HL-60 (cell line): ENCODE measurements around the gene STAT2.

ENCODE experiments used
- GABPA ChIP-seq: IDR thresholded peaks from 2 replicates; pipeline ENCODE4 v1.6.1; 2012; ENCODE audit warnings: low read depth
- POLR2AphosphoS5 ChIP-seq: IDR thresholded peaks from 2 replicates; pipeline ENCODE4 v1.6.1; 2012; ENCODE audit warnings: low read depth
- TF ChIP-seq, protein P1 (sequence below): IDR thresholded peaks from one replicate; pipeline ENCODE4 v1.5.1; 2011; ENCODE audit warnings: low read length, control low read depth, inconsistent platforms; ENCODE audit not compliant: insufficient read depth

DNA sequence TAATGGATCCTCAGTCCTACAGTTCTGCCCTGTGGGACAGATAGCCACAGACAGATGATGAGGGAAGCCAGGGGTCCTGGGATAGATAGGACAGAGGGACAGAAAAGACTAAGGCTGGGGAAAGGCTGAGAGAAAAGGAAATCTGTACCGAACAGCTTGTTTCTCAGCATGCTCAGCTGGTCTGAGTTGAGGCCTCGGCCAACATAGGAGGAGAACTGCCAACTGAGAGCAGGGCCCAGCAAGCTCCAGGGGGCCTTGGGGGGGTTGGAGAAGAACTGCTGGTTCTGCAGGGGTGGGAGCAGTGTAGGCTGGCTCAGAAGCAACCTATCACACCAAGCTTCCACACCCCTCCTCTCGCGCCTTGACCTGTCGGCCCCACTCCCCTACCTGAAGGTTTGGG, 11.1 kb downstream of the STAT2 start:
- TF ChIP-seq POLR2AphosphoS5 = no peak
- TF ChIP-seq, protein P1, sequence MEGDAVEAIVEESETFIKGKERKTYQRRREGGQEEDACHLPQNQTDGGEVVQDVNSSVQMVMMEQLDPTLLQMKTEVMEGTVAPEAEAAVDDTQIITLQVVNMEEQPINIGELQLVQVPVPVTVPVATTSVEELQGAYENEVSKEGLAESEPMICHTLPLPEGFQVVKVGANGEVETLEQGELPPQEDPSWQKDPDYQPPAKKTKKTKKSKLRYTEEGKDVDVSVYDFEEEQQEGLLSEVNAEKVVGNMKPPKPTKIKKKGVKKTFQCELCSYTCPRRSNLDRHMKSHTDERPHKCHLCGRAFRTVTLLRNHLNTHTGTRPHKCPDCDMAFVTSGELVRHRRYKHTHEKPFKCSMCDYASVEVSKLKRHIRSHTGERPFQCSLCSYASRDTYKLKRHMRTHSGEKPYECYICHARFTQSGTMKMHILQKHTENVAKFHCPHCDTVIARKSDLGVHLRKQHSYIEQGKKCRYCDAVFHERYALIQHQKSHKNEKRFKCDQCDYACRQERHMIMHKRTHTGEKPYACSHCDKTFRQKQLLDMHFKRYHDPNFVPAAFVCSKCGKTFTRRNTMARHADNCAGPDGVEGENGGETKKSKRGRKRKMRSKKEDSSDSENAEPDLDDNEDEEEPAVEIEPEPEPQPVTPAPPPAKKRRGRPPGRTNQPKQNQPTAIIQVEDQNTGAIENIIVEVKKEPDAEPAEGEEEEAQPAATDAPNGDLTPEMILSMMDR = no peak
- no peak for TF ChIP-seq GABPA
